ENCODE data around the gene STRIP1. TPM values are rescaled to one million over a fixed set of nuclear protein-coding genes. Genes with fewer than 3 reads are reported as not detected.

Gene STRIP1
- total and polyA plus RNA-seq, 2 donors (not counting 1 experiment from before 2014, with no cell fraction given): 17.2 to 43.8 TPM

DNA sequence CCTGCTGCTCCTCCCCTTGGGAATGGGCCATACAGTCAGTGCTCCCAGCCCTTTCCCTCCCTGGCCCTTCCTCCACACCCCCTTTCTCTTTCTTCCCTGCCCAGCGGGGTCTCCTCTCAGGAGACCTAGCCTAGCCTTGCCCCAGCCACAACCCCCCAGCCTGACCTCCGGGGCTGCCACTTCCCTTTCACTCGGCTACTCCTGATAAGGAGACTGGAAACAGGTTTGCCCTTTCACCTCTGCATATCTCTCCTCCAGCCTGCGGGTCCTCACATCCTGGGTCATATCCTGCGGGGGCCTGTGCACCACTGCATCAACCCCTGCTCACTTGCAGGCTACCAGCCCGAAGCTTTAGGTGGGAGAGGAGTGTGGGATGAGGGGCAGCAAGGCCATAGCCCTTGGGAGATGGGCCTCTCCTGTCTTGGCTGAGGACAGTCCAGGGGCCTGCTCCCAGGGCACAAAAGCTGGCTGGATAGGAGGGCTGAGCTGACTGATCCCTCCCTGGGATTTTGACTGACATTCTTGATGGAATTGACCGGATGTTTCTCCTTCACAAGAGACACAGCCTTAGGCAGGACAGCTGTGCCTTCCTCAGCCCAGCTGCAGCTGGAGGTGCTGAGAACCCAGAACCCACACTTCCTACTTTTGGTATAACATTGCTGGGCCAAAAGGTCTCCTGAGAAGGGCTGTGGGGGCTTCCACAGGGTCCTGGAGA is 55.3 kb downstream of the STRIP1 start:
- no peaks in the 10 kb centered on the region for H3K4me1 ChIP-seq (ENCODE audit: control insufficient read depth, extremely low read depth, insufficient read depth, low read length)
- H3K27ac ChIP-seq (ENCODE audit: insufficient read depth, low read length): no peak overlapping the region
- no peak overlapping the region for H3K4me2 ChIP-seq (ENCODE audit: extremely low read depth, insufficient read depth, low read length)
- no peaks in the 10 kb centered on the region for H3K79me2 ChIP-seq (ENCODE audit: control insufficient read depth, insufficient read depth, low read length)
- H3K9ac ChIP-seq (ENCODE audit: insufficient read depth, low read length): no peak overlapping the region
- H3K27me3 ChIP-seq (ENCODE audit: control insufficient read depth, insufficient read depth, low read length): peaks cover 19% of the 10 kb centered on the region
- no peaks in the 10 kb centered on the region for H4K20me1 ChIP-seq (ENCODE audit: control insufficient read depth, extremely low read depth, insufficient read depth, low read length)
- TF ChIP-seq, protein P1, sequence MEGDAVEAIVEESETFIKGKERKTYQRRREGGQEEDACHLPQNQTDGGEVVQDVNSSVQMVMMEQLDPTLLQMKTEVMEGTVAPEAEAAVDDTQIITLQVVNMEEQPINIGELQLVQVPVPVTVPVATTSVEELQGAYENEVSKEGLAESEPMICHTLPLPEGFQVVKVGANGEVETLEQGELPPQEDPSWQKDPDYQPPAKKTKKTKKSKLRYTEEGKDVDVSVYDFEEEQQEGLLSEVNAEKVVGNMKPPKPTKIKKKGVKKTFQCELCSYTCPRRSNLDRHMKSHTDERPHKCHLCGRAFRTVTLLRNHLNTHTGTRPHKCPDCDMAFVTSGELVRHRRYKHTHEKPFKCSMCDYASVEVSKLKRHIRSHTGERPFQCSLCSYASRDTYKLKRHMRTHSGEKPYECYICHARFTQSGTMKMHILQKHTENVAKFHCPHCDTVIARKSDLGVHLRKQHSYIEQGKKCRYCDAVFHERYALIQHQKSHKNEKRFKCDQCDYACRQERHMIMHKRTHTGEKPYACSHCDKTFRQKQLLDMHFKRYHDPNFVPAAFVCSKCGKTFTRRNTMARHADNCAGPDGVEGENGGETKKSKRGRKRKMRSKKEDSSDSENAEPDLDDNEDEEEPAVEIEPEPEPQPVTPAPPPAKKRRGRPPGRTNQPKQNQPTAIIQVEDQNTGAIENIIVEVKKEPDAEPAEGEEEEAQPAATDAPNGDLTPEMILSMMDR (conservative IDR thresholded peaks at IDR 0.05 in 1 of 2, IDR thresholded peaks at IDR 0.05 in 1 of 2; ENCODE audit: low read depth in 1 of 2, low read length in 2 of 2): no peak
- TF ChIP-seq EZH2 (IDR thresholded peaks at IDR 0.05; ENCODE audit: low read length, missing control alignments): no peak
- no peaks in the 10 kb centered on the region for H3K9me3 ChIP-seq (ENCODE audit: control insufficient read depth, insufficient read depth, low read depth, low read length)
- no peak overlapping the region for H2AFZ ChIP-seq (ENCODE audit: low read length)
- DNase-seq (ENCODE audit: low read depth in 2 of 2): no peak
- H3K36me3 ChIP-seq (ENCODE audit: control insufficient read depth, insufficient read depth, low read length): no peaks in the 10 kb centered on the region
- no peak overlapping the region for H3K4me3 ChIP-seq (replicated peaks in 1 of 4; ENCODE audit: control extremely low read depth in 1 of 4, insufficient read depth in 1 of 4, low read depth in 3 of 4, low read length in 4 of 4)

DNA sequence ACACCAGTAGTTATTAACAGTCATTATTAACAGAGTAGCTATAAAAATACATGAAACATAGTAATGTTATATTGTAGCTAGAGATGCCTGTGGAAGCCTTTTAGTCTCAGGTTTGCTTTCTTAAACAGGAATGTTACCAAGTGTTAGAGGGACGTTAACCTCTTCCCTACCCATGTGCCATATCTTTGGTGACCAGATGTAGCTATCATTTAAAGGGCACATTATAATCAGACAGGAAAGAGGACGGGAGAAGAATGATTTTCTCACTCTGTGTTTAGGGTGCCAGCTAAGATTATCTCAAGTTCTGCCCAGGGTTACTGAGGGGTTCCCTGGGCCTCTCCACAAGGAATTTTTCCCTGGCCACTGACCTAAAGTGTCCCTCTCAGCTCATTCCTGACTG is 57.0 kb downstream of the STRIP1 start:
- Histone ChIP-seq H3K4me3 (replicated peaks in 1 of 4; ENCODE audit: control extremely low read depth in 1 of 4, insufficient read depth in 1 of 4, low read depth in 3 of 4, low read length in 4 of 4) (no peak overlapping the region), H2AFZ (ENCODE audit: low read length) (no peak overlapping the region), H3K4me1 (ENCODE audit: control insufficient read depth, extremely low read depth, insufficient read depth, low read length) (no peaks in the 10 kb centered on the region), H3K27me3 (ENCODE audit: control insufficient read depth, insufficient read depth, low read length) (peaks cover 9% of the 10 kb centered on the region), H3K9me3 (ENCODE audit: control insufficient read depth, insufficient read depth, low read depth, low read length) (no peaks in the 10 kb centered on the region), H3K4me2 (ENCODE audit: extremely low read depth, insufficient read depth, low read length) (no peak overlapping the region), H3K36me3 (ENCODE audit: control insufficient read depth, insufficient read depth, low read length) (no peaks in the 10 kb centered on the region), H3K27ac (ENCODE audit: insufficient read depth, low read length) (no peak overlapping the region), H3K79me2 (ENCODE audit: control insufficient read depth, insufficient read depth, low read length) (no peaks in the 10 kb centered on the region), H3K9ac (ENCODE audit: insufficient read depth, low read length) (no peak overlapping the region), H4K20me1 (ENCODE audit: control insufficient read depth, extremely low read depth, insufficient read depth, low read length) (no peaks in the 10 kb centered on the region)
- no peak for DNase-seq (ENCODE audit: low read depth in 2 of 2)
- TF ChIP-seq, protein P1 (conservative IDR thresholded peaks at IDR 0.05 in 1 of 2, IDR thresholded peaks at IDR 0.05 in 1 of 2; ENCODE audit: low read depth in 1 of 2, low read length in 2 of 2): no peak
- TF ChIP-seq EZH2 (IDR thresholded peaks at IDR 0.05; ENCODE audit: low read length, missing control alignments): no peak

DNA sequence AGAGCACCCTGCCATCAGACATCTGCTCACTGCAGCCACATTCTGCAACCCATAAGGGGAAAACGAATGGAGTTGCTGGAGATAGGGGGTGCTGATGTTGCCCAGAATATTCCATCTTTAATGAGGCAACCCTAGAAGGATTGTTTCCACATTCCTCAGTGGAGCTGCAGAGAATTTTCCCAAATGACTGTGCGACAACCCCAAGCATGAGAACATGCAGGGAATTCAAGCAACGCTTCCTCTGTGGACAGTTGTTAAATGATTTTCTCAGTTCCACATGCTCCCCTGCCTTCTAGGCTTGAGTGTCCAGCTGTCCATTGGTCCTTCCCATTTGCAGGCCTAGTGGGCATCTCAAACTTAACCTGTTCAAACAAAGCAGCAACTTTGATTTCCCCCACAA is 57.4 kb downstream of the STRIP1 start:
- no peak for DNase-seq (ENCODE audit: low read depth in 2 of 2)
- no peaks in the 10 kb centered on the region for H3K4me1 ChIP-seq (ENCODE audit: control insufficient read depth, extremely low read depth, insufficient read depth, low read length)
- H3K79me2 ChIP-seq (ENCODE audit: control insufficient read depth, insufficient read depth, low read length): no peaks in the 10 kb centered on the region
- peaks cover 8% of the 10 kb centered on the region for H3K27me3 ChIP-seq (ENCODE audit: control insufficient read depth, insufficient read depth, low read length)
- H3K9ac ChIP-seq (ENCODE audit: insufficient read depth, low read length): no peak overlapping the region
- H3K4me2 ChIP-seq (ENCODE audit: extremely low read depth, insufficient read depth, low read length): no peak overlapping the region
- no peak overlapping the region for H3K4me3 ChIP-seq (replicated peaks in 1 of 4; ENCODE audit: control extremely low read depth in 1 of 4, insufficient read depth in 1 of 4, low read depth in 3 of 4, low read length in 4 of 4)
- no peaks in the 10 kb centered on the region for H3K36me3 ChIP-seq (ENCODE audit: control insufficient read depth, insufficient read depth, low read length)
- no peaks in the 10 kb centered on the region for H4K20me1 ChIP-seq (ENCODE audit: control insufficient read depth, extremely low read depth, insufficient read depth, low read length)
- no peak overlapping the region for H2AFZ ChIP-seq (ENCODE audit: low read length)
- no peaks in the 10 kb centered on the region for H3K9me3 ChIP-seq (ENCODE audit: control insufficient read depth, insufficient read depth, low read depth, low read length)
- TF ChIP-seq EZH2 (IDR thresholded peaks at IDR 0.05; ENCODE audit: low read length, missing control alignments): no peak
- TF ChIP-seq, protein P1 (conservative IDR thresholded peaks at IDR 0.05 in 1 of 2, IDR thresholded peaks at IDR 0.05 in 1 of 2; ENCODE audit: low read depth in 1 of 2, low read length in 2 of 2): no peak
- H3K27ac ChIP-seq (ENCODE audit: insufficient read depth, low read length): no peak overlapping the region

All from fibroblast of lung (primary cell).